ENCODE data around the gene ZFP36L2. TPM values are rescaled to one million over a fixed set of nuclear protein-coding genes. Genes with fewer than 3 reads are reported as not detected.

The ZFP36L2 gene
- polyA plus RNA-seq (ENCODE audit: insufficient read length in 3 of 3) = 10 to 100 TPM; 76.9 to 90.8 (median 86.7) TPM

- peak in 2 of 3 donors; percentile 82 to 94 for DNase-seq (ENCODE audit: low read depth in 3 of 3, low spot score in 2 of 3)
Measured at GRCh38 chr2:43226558-43226954, at the start of gene ZFP36L2. Gene ZFP36L2 (minus strand): TSS chr2:43226606. CDS start chr2:43226315, 291 bp downstream.

GRCh38 chr2:43274721-43275120 lies 48.3 kb upstream of the ZFP36L2 start:
- DNase-seq (ENCODE audit: low read depth in 3 of 3, low spot score in 2 of 3) = no peak

- DNase-seq (ENCODE audit: low read depth in 3 of 3, low spot score in 2 of 3) = no peak
Measured at GRCh38 chr2:43274055-43274454, 47.6 kb upstream of the ZFP36L2 start.

GRCh38 chr2:43273529-43273928 lies 47.1 kb upstream of the ZFP36L2 start:
- DNase-seq (ENCODE audit: low read depth in 3 of 3, low spot score in 2 of 3) = no peak

GRCh38 chr2:43270930-43271615 lies 44.7 kb upstream of the ZFP36L2 start:
- DNase-seq (ENCODE audit: low read depth in 3 of 3, low spot score in 2 of 3) = no peak

- no peak for DNase-seq (ENCODE audit: low read depth in 3 of 3, low spot score in 2 of 3)
Measured at GRCh38 chr2:43270461-43270860, 44.1 kb upstream of the ZFP36L2 start.

- no peak for DNase-seq (ENCODE audit: low read depth in 3 of 3, low spot score in 2 of 3)
Measured at GRCh38 chr2:43269706-43270105, 43.3 kb upstream of the ZFP36L2 start.

GRCh38 chr2:43269074-43269572 lies 42.7 kb upstream of the ZFP36L2 start:
- DNase-seq (ENCODE audit: low read depth in 3 of 3, low spot score in 2 of 3) = no peak

- no peak for DNase-seq (ENCODE audit: low read depth in 3 of 3, low spot score in 2 of 3)
Measured at GRCh38 chr2:43268066-43268953, 41.9 kb upstream of the ZFP36L2 start.

- DNase-seq (ENCODE audit: low read depth in 3 of 3, low spot score in 2 of 3) = no peak
Measured at GRCh38 chr2:43267381-43267780, 41.0 kb upstream of the ZFP36L2 start.

- DNase-seq (ENCODE audit: low read depth in 3 of 3, low spot score in 2 of 3) = no peak
Measured at GRCh38 chr2:43266711-43267111, 40.3 kb upstream of the ZFP36L2 start.

GRCh38 chr2:43265421-43265820 lies 39.0 kb upstream of the ZFP36L2 start:
- no peak for DNase-seq (ENCODE audit: low read depth in 3 of 3, low spot score in 2 of 3)

GRCh38 chr2:43265001-43265400 lies 38.6 kb upstream of the ZFP36L2 start:
- DNase-seq (ENCODE audit: low read depth in 3 of 3, low spot score in 2 of 3) = no peak

GRCh38 chr2:43262951-43263350 lies 36.5 kb upstream of the ZFP36L2 start:
- no peak for DNase-seq (ENCODE audit: low read depth in 3 of 3, low spot score in 2 of 3)

- DNase-seq (ENCODE audit: low read depth in 3 of 3, low spot score in 2 of 3) = no peak
Measured at GRCh38 chr2:43262239-43262638, 35.8 kb upstream of the ZFP36L2 start.

- DNase-seq (ENCODE audit: low read depth in 3 of 3, low spot score in 2 of 3) = no peak
Measured at GRCh38 chr2:43259512-43259911, 33.1 kb upstream of the ZFP36L2 start.

GRCh38 chr2:43258547-43259156 lies 32.2 kb upstream of the ZFP36L2 start:
- DNase-seq (ENCODE audit: low read depth in 3 of 3, low spot score in 2 of 3) = no peak

- no peak for DNase-seq (ENCODE audit: low read depth in 3 of 3, low spot score in 2 of 3)
Measured at GRCh38 chr2:43255296-43255910, 29.0 kb upstream of the ZFP36L2 start.

- no peak for DNase-seq (ENCODE audit: low read depth in 3 of 3, low spot score in 2 of 3)
Measured at GRCh38 chr2:43254331-43254730, 27.9 kb upstream of the ZFP36L2 start.

- DNase-seq (ENCODE audit: low read depth in 3 of 3, low spot score in 2 of 3) = peak in 2 of 3 donors; percentile 63 to 68
Measured at GRCh38 chr2:43251171-43251731, 24.8 kb upstream of the ZFP36L2 start.
